ENCODE data around the gene KLF1.

KLF1 gene

DNA sequence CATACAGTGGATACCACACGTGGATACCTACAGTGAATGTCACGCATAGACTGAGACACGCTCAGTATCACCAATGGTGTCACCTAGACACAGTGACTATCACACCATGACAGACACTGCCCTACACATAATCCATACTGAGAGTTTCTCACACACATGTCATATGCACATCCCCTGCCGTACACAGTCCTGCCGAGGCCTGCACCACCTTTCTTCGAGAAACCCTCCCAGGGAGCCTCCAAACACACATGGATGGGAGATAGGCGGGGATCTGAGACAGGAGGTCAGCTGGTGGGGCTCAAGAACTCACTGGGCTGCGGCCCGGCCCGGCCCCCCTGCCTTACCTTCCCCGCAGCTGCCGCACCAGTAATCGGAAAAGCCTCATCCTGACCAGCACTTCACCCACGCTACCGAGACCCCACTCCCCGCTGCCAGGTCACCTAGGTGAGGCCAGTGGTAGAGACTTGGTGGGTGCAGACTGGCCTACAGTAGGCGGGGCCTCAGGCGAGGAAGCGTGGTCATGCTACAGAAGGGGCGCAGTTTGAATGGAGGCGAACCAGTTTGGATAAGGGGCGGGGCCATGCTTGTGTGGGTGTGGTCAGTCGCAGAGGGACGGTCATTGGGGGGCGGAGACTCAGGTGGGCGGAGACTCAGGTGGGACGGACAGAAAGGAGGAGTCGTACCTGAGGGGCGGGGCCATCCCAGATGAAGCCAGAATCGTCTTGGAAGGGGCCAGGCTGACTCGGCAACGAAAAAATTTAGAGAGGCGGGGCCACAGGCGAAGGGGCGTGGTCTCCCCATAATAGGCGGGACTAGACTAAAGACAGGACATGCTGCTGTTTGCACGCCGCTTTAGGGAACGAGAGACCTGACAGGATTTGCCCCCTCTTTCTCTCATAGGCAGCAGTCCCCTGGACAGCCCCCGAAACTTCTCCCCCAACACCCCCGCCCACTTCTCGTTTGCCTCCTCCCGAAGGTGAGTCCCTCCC, 46.6 kb downstream of the KLF1 start (continued):
- TF ChIP-seq KLF8 (tag by site-specific recombination; IDR thresholded peaks at IDR 0.05) (peak; percentile 74), ZNF701 (tag by site-specific recombination; IDR thresholded peaks at IDR 0.05) (no peak), ZNF621 (tag by site-specific recombination; IDR thresholded peaks at IDR 0.05) (no peak), ZXDB (tag by site-specific recombination; IDR thresholded peaks at IDR 0.05) (no peak), IKZF3 (tag by site-specific recombination; IDR thresholded peaks at IDR 0.05) (no peak), ZNF223 (tag by site-specific recombination; IDR thresholded peaks at IDR 0.05) (peak; percentile 83), BCL11A (tag by site-specific recombination; IDR thresholded peaks at IDR 0.05; ENCODE audit: low read depth) (no peak), ZNF133 (tag by site-specific recombination; IDR thresholded peaks at IDR 0.05) (no peak), ZNF433 (tag by site-specific recombination; IDR thresholded peaks at IDR 0.05; ENCODE audit: low read depth) (no peak), ZIC2 (tag by site-specific recombination; IDR thresholded peaks at IDR 0.05) (no peak), ZBTB8A (tag by site-specific recombination; IDR thresholded peaks at IDR 0.05) (no peak), ZBTB17 (tag by site-specific recombination; IDR thresholded peaks at IDR 0.05) (peak; percentile 54), ZNF221 (tag by site-specific recombination; IDR thresholded peaks at IDR 0.05; ENCODE audit: borderline replicate concordance) (no peak)
- TF ChIP-seq, protein P1, sequence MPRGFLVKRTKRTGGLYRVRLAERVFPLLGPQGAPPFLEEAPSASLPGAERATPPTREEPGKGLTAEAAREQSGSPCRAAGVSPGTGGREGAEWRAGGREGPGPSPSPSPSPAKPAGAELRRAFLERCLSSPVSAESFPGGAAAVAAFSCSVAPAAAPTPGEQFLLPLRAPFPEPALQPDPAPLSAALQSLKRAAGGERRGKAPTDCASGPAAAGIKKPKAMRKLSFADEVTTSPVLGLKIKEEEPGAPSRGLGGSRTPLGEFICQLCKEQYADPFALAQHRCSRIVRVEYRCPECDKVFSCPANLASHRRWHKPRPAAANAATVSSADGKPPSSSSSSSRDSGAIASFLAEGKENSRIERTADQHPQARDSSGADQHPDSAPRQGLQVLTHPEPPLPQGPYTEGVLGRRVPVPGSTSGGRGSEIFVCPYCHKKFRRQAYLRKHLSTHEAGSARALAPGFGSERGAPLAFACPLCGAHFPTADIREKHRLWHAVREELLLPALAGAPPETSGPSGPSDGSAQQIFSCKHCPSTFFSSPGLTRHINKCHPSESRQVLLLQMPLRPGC (tag by site-specific recombination; IDR thresholded peaks at IDR 0.05), result no peak
- TF ChIP-seq, protein P2, sequence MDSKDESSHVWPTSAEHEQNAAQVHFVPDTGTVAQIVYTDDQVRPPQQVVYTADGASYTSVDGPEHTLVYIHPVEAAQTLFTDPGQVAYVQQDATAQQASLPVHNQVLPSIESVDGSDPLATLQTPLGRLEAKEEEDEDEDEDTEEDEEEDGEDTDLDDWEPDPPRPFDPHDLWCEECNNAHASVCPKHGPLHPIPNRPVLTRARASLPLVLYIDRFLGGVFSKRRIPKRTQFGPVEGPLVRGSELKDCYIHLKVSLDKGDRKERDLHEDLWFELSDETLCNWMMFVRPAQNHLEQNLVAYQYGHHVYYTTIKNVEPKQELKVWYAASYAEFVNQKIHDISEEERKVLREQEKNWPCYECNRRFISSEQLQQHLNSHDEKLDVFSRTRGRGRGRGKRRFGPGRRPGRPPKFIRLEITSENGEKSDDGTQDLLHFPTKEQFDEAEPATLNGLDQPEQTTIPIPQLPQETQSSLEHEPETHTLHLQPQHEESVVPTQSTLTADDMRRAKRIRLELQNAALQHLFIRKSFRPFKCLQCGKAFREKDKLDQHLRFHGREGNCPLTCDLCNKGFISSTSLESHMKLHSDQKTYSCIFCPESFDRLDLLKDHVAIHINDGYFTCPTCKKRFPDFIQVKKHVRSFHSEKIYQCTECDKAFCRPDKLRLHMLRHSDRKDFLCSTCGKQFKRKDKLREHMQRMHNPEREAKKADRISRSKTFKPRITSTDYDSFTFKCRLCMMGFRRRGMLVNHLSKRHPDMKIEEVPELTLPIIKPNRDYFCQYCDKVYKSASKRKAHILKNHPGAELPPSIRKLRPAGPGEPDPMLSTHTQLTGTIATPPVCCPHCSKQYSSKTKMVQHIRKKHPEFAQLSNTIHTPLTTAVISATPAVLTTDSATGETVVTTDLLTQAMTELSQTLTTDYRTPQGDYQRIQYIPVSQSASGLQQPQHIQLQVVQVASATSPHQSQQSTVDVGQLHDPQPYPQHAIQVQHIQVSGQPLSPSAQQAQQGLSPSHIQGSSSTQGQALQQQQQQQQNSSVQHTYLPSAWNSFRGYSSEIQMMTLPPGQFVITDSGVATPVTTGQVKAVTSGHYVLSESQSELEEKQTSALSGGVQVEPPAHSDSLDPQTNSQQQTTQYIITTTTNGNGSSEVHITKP (tag by site-specific recombination; IDR thresholded peaks at IDR 0.05), result peak; percentile 19; the same call in 1 of the 2 replicates
- TF ChIP-seq, protein P3, sequence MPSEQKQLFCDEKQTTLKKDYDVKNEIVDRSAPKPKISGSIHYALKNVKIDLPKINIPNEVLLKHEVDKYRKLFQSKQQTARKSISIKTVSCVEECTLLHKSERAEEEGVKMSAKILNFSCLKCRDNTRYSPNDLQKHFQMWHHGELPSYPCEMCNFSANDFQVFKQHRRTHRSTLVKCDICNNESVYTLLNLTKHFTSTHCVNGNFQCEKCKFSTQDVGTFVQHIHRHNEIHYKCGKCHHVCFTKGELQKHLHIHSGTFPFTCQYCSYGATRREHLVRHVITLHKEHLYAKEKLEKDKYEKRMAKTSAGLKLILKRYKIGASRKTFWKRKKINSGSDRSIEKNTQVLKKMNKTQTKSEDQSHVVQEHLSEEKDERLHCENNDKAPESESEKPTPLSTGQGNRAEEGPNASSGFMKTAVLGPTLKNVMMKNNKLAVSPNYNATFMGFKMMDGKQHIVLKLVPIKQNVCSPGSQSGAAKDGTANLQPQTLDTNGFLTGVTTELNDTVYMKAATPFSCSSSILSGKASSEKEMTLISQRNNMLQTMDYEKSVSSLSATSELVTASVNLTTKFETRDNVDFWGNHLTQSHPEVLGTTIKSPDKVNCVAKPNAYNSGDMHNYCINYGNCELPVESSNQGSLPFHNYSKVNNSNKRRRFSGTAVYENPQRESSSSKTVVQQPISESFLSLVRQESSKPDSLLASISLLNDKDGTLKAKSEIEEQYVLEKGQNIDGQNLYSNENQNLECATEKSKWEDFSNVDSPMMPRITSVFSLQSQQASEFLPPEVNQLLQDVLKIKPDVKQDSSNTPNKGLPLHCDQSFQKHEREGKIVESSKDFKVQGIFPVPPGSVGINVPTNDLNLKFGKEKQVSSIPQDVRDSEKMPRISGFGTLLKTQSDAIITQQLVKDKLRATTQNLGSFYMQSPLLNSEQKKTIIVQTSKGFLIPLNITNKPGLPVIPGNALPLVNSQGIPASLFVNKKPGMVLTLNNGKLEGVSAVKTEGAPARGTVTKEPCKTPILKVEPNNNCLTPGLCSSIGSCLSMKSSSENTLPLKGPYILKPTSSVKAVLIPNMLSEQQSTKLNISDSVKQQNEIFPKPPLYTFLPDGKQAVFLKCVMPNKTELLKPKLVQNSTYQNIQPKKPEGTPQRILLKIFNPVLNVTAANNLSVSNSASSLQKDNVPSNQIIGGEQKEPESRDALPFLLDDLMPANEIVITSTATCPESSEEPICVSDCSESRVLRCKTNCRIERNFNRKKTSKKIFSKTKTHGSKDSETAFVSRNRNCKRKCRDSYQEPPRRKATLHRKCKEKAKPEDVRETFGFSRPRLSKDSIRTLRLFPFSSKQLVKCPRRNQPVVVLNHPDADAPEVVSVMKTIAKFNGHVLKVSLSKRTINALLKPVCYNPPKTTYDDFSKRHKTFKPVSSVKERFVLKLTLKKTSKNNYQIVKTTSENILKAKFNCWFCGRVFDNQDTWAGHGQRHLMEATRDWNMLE (tag by site-specific recombination; conservative IDR thresholded peaks at IDR 0.05; ENCODE audit: low read depth), result no peak
- TF ChIP-seq, protein P4, sequence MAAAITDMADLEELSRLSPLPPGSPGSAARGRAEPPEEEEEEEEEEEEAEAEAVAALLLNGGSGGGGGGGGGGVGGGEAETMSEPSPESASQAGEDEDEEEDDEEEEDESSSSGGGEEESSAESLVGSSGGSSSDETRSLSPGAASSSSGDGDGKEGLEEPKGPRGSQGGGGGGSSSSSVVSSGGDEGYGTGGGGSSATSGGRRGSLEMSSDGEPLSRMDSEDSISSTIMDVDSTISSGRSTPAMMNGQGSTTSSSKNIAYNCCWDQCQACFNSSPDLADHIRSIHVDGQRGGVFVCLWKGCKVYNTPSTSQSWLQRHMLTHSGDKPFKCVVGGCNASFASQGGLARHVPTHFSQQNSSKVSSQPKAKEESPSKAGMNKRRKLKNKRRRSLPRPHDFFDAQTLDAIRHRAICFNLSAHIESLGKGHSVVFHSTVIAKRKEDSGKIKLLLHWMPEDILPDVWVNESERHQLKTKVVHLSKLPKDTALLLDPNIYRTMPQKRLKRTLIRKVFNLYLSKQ (tag by site-specific recombination; IDR thresholded peaks at IDR 0.05; ENCODE audit: borderline replicate concordance), result no peak

Measured in HEK293 (cell line).